H1 (cell line): Measurements from ENCODE around the gene CYP2J2. TPM values are rescaled to one million over a fixed set of nuclear protein-coding genes. Genes with fewer than 3 reads are reported as not detected.
"Not testable (repeated sequence)": the region's sequence is repeated elsewhere in the genome, so short reads cannot be mapped to it uniquely, and the experiment has no call there.

Experiments
- CTCF ChIA-PET: fragments of 300-600 bp; sonication (Branson Sonifier 250); formaldehyde crosslinking; loops from one replicate; lab custom pipeline; 2021; ENCODE audit not compliant: partially characterized antibody; lab: Charles Lee
- POLR2A ChIA-PET: fragments of 300-600 bp; sonication (Branson Sonifier 250); formaldehyde crosslinking; loops from one replicate; lab custom pipeline; 2021; ENCODE audit warnings: inconsistent platforms; ENCODE audit not compliant: partially characterized antibody; lab: Charles Lee
- DNase-seq, 2 experiments: peaks; one replicate each; pipeline versions ENCODE4 v3.0.0 to v3.0.0-alpha.2; 2010 to 2022; ENCODE audit warnings: low spot score in 2 of 2, low read depth in 1 of 2, mixed read lengths in 1 of 2
- FAIRE-seq: peaks from 2 replicates; lab custom pipeline; 2011; peaks lifted over from hg19 to GRCh38; lab: Jason Lieb, UNC
- H2AFZ ChIP-seq: 2 replicates; pipeline ENCODE4 v1.8.1; 2012; ENCODE audit warnings: low read length, inconsistent platforms
- H2AK5ac ChIP-seq: 2 replicates; pipeline ENCODE4 v1.6.1; 2013; ENCODE audit warnings: low read depth, low read length
- H2BK120ac ChIP-seq: replicated peaks from 2 replicates; pipeline ENCODE3; 2013; ENCODE audit warnings: low read depth, low read length, inconsistent platforms
- H2BK12ac ChIP-seq: 2 replicates; pipeline ENCODE4 v1.6.1; 2013; ENCODE audit warnings: low read depth, low read length
- H2BK15ac ChIP-seq: 2 replicates; pipeline ENCODE4 v1.6.1; 2013; ENCODE audit warnings: low read length
- H2BK20ac ChIP-seq: 2 replicates; pipeline ENCODE4 v1.6.1; 2013; ENCODE audit warnings: low read length
- H2BK5ac ChIP-seq: 2 replicates; pipeline ENCODE4 v1.6.1; 2013; ENCODE audit warnings: low read depth, low read length
- H3K14ac ChIP-seq: 2 replicates; pipeline ENCODE4 v1.6.1; 2013; ENCODE audit warnings: inconsistent platforms; ENCODE audit not compliant: insufficient read length
- H3K18ac ChIP-seq: 2 replicates; pipeline ENCODE4 v1.6.1; 2013; ENCODE audit warnings: low read length; ENCODE audit errors: extremely low read depth
- H3K23ac ChIP-seq: 2 replicates; pipeline ENCODE4 v1.6.1; 2013; ENCODE audit warnings: inconsistent platforms; ENCODE audit not compliant: insufficient read length
- H3K23me2 ChIP-seq: 2 replicates; pipeline ENCODE4 v1.6.1; 2013; ENCODE audit warnings: low read depth, low read length
- H3K27ac ChIP-seq: 2 replicates; pipeline ENCODE4 v1.6.1; 2011; ENCODE audit warnings: low read depth, low read length, inconsistent platforms
- H3K27me3 ChIP-seq, 4 experiments: replicated peaks in 1 of 4; 1 replicate in 1 of 4; 2 replicates in 3 of 4; pipeline versions ENCODE4 v1.6.1 to v1.8.1; 2011 to 2013; ENCODE audit warnings: low read length in 3 of 4, mild to moderate bottlenecking in 3 of 4, inconsistent platforms in 2 of 4, mixed read lengths in 2 of 4, moderate library complexity in 1 of 4; ENCODE audit not compliant: control insufficient read depth in 3 of 4, insufficient read depth in 3 of 4; ENCODE audit errors: extremely low read depth in 1 of 4
- H3K36me3 ChIP-seq, 4 experiments: 2 replicates each; pipeline versions ENCODE4 v1.6.1 to v1.8.1; 2011 to 2013; ENCODE audit warnings: mild to moderate bottlenecking in 4 of 4, low read length in 3 of 4, moderate library complexity in 2 of 4, control low read depth in 1 of 4, inconsistent platforms in 1 of 4; ENCODE audit not compliant: insufficient read depth in 4 of 4, control insufficient read depth in 2 of 4
- H3K4ac ChIP-seq: replicated peaks from 2 replicates; pipeline ENCODE3; 2013; ENCODE audit warnings: low read length, low read depth, mixed read lengths, inconsistent platforms; ENCODE audit not compliant: insufficient read length
- H3K4me1 ChIP-seq, 4 experiments: replicated peaks in 1 of 4; 1 replicate in 1 of 4; 2 replicates in 3 of 4; pipeline versions ENCODE4 v1.6.1 to v1.8.1; 2011 to 2013; ENCODE audit warnings: low read length in 3 of 4, inconsistent platforms in 2 of 4, mixed read lengths in 1 of 4; ENCODE audit not compliant: insufficient read depth in 4 of 4, control insufficient read depth in 3 of 4
- H3K4me2 ChIP-seq, 2 experiments: 2 replicates each; pipeline versions ENCODE4 v1.6.1 to v1.8.1; 2011 to 2013; ENCODE audit warnings: low read depth in 2 of 2, low read length in 2 of 2, control low read depth in 1 of 2, inconsistent platforms in 1 of 2, mild to moderate bottlenecking in 1 of 2; ENCODE audit not compliant: insufficient read depth in 1 of 2
- H3K4me3 ChIP-seq, 4 experiments: fragments of 200-600, 300-600 bp in 1 of 4; sonication (generic), shearing (Covaris generic), sonication (Bioruptor Twin) in 1 of 4; 2 replicates each; pipeline versions ENCODE4 v1.5.1 to v1.8.1; 2011 to 2016; ENCODE audit warnings: low read length in 4 of 4, low read depth in 3 of 4, control low read depth in 2 of 4, inconsistent platforms in 2 of 4, mild to moderate bottlenecking in 2 of 4, mixed read lengths in 1 of 4, moderate library complexity in 1 of 4; ENCODE audit not compliant: insufficient read depth in 2 of 4; ENCODE audit errors: extremely low read depth in 1 of 4
- H3K56ac ChIP-seq: replicated peaks from 2 replicates; pipeline ENCODE3; 2013; ENCODE audit warnings: low read depth, mild to moderate bottlenecking, mixed read lengths, low read length, inconsistent platforms; ENCODE audit not compliant: insufficient read length
- H3K79me1 ChIP-seq: 2 replicates; pipeline ENCODE4 v1.6.1; 2013; ENCODE audit warnings: low read depth, low read length, control low read depth
- H3K79me2 ChIP-seq, 2 experiments: 2 replicates each; pipeline versions ENCODE4 v1.6.1 to v1.8.1; 2012 to 2013; ENCODE audit warnings: low read length in 2 of 2, mild to moderate bottlenecking in 2 of 2, inconsistent platforms in 1 of 2; ENCODE audit not compliant: insufficient read depth in 2 of 2, control insufficient read depth in 1 of 2
- H3K9ac ChIP-seq, 4 experiments: replicated peaks in 1 of 4; 1 replicate in 1 of 4; 2 replicates in 3 of 4; pipeline versions ENCODE4 v1.6.1 to v1.8.1; 2011 to 2013; ENCODE audit warnings: low read depth in 3 of 4, low read length in 3 of 4, control low read depth in 2 of 4, mild to moderate bottlenecking in 2 of 4, moderate library complexity in 2 of 4, inconsistent platforms in 1 of 4; ENCODE audit errors: extremely low read depth in 1 of 4
- H3K9me3 ChIP-seq, 2 experiments: 2 replicates each; pipeline versions ENCODE4 v1.6.1 to v1.8.1; 2012 to 2013; ENCODE audit warnings: mild to moderate bottlenecking in 2 of 2, moderate library complexity in 2 of 2, control low read depth in 1 of 2, inconsistent platforms in 1 of 2, low read depth in 1 of 2, low read length in 1 of 2, mixed read lengths in 1 of 2; ENCODE audit not compliant: insufficient read depth in 2 of 2
- H4K20me1 ChIP-seq, 2 experiments: replicated peaks in 1 of 2; 2 replicates each; pipeline versions ENCODE3 to v1.8.1; 2011 to 2013; ENCODE audit warnings: inconsistent platforms in 2 of 2, low read length in 2 of 2, mild to moderate bottlenecking in 1 of 2; ENCODE audit not compliant: insufficient read depth in 2 of 2, control insufficient read depth in 1 of 2
- H4K5ac ChIP-seq: 2 replicates; pipeline ENCODE4 v1.6.1; 2013; ENCODE audit warnings: low read length, low read depth, mixed read lengths, inconsistent platforms; ENCODE audit not compliant: insufficient read length
- H4K8ac ChIP-seq: 2 replicates; pipeline ENCODE4 v1.8.0; 2013; ENCODE audit warnings: mild to moderate bottlenecking, moderate library complexity, low read length, inconsistent platforms; ENCODE audit not compliant: insufficient read depth; ENCODE audit errors: extremely low read depth
- H4K91ac ChIP-seq: replicated peaks from 2 replicates; pipeline ENCODE3; 2013; ENCODE audit warnings: low read length, mixed read lengths, inconsistent platforms; ENCODE audit not compliant: insufficient read length
- WGBS, 2 experiments: shearing (Covaris generic) in 1 of 2; methylation state at CpG; one replicate each; pipeline versions ENCODE4 v1.1.6 to v1.1.7; 2013 to 2015; ENCODE audit warnings: low lambda C conversion rate in 2 of 2, mixed read lengths in 2 of 2, inconsistent platforms in 1 of 2, low coverage in 1 of 2, missing lambda C conversion rate in 1 of 2; ENCODE audit not compliant: insufficient replicate concordance in 2 of 2, insufficient coverage in 1 of 2, insufficient read length in 1 of 2; ENCODE audit errors: extremely low coverage in 1 of 2, missing lambda C conversion rate in 1 of 2; 5-methylcytosine and 5-hydroxymethylcytosine counted together
- polyA plus RNA-seq, 7 experiments: library from polyadenylated mRNA; depleted of rRNA in 3 of 7; stranded (reverse) in 5 of 7; unstranded in 2 of 7; fragments of >200 nt in 5 of 7; fragments of 200-250 nt in 2 of 7; gene quantifications; 1 replicate in 5 of 7; 2 replicates in 1 of 7; 4 replicates in 1 of 7; pipeline versions ENCODE4 v1.2.1 to v1.2.3, GENCODE V29; 2011 to 2013; ENCODE audit warnings: missing spikeins in 2 of 7, mixed read lengths in 2 of 7
- total RNA-seq: library from RNA; stranded (reverse); fragmentation: NEBNext Ultra II Directional; extraction: Animal tissue kit (Norgen Biotek cat#: 25700); gene quantifications from 2 replicates; pipeline ENCODE4 v1.2.1, GENCODE V29; 2021

CYP2J2 gene
- total and polyA plus RNA-seq, 2 of the 8 experiments (the other 6 are each of a cell fraction or from before 2014, with no cell fraction given) = 0.59 to 2.1 TPM

- H4K20me1 ChIP-seq, H3K4ac ChIP-seq, H4K5ac ChIP-seq, H3K9me3 ChIP-seq, H2BK20ac ChIP-seq, H3K4me3 ChIP-seq, H3K79me1 ChIP-seq, H3K36me3 ChIP-seq, H4K91ac ChIP-seq, H4K8ac ChIP-seq, H2BK12ac ChIP-seq, FAIRE-seq, DNase-seq, H2BK15ac ChIP-seq, H3K56ac ChIP-seq, H2BK5ac ChIP-seq, H3K14ac ChIP-seq, POLR2A ChIA-PET, H3K4me2 ChIP-seq, H3K9ac ChIP-seq, H2AK5ac ChIP-seq, H3K18ac ChIP-seq, H3K27ac ChIP-seq, H3K23ac ChIP-seq, H3K23me2 ChIP-seq, H2BK120ac ChIP-seq, H3K27me3 ChIP-seq, H2AFZ ChIP-seq, H3K79me2 ChIP-seq, H3K4me1 ChIP-seq: not testable (repeated sequence)
- WGBS, 2 experiments = 86% methylated on average over 6 of the region's 6 CpGs; no CpG with 5 or more reads in 1 of the 2 experiments
- CTCF ChIA-PET = interaction anchor here (1.6 to 3.6 kb wide), 3 partner anchors 20 to 36 kb away, joined by 4 to 14 read pairs (median 11); no protein-coding TSS in a partner anchor
Measured at GRCh38 chr1:59921258-59921899, 5.2 kb downstream of the CYP2J2 start.
